ENCODE data around the gene AXIN1. TPM values are rescaled to one million over a fixed set of nuclear protein-coding genes. Genes with fewer than 3 reads are reported as not detected.

Gene AXIN1
- total RNA-seq, 1 experiment from 2014 or later: 42.0 TPM

DNA sequence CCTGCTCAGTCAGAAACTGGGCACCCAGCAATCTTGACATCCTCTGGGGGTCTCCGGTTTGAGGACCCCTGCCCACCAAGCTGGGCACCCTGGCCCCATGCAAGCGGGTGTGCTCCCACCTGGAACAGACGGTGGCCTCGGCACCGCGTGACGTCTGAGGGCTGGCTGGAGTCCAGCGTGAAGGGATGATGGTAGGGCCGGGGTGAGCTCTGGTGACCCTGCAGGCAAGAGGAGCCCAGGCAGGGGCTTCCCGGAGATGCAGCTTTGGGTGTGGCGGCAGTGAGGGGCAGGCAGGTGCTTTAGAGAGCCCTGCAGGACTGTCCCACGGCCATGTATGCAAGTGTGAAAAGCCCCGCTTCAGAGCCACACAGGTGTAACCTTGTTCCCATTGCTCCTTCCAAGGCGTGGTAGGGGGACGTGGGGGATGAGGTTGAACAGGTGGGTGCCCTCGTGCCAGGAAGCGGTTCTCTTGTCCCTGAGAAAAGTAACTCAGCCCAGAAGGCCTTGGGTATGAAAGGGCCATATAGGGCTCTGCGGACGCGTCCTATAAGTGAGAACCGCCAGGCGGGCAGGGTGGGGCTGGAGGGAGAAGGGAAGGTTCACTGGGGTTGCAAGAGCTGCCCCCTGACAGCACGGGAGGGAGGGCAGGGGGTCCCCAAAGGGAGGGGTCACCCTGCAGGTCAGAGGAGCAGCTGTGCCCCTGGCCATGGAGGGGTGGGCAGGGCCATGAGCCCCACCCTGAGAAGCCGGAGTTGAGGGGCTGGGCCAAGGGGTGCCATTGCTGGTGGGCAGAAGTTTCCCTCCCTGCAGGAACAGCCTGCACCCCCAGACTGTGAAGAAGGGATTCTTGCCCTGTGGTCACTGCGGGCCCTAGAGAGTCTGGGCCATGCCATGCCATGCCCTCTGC lies 86.0 kb downstream of the AXIN1 start:
- CTCF ChIA-PET: no interaction called here
- intact Hi-C loops (cut with micrococcal nuclease; ENCODE audit: unreplicated experiment): no loop called here

GRCh38 chr16:265711-266110 lies 86.8 kb downstream of the AXIN1 start:
- H3K9me2 ChIP-seq (ENCODE audit: insufficient read depth): no peaks in the 10 kb centered on the region
- no TSS peak for BruUV-seq (replicated peaks)
- no peaks in the 10 kb centered on the region for H3K9me3 ChIP-seq (ENCODE audit: insufficient read depth, low read depth)
- CTCF ChIA-PET: no interaction called here
- no peaks in the 10 kb centered on the region for H3F3A ChIP-seq (ENCODE audit: insufficient read depth, low read depth)
- H4K20me1 ChIP-seq (ENCODE audit: insufficient read depth): no peaks in the 10 kb centered on the region
- H3K36me3 ChIP-seq (ENCODE audit: low read depth): no peaks in the 10 kb centered on the region
- no peak overlapping the region for H3K27ac ChIP-seq
- H3K4me1 ChIP-seq (replicated peaks; ENCODE audit: insufficient read depth): no peaks in the 10 kb centered on the region
- no peaks in the 10 kb centered on the region; the same call in 1 of the 2 replicates for H3K27me3 ChIP-seq (ENCODE audit: insufficient read depth, low read depth)
- POLR2A ChIA-PET (ENCODE audit: unreplicated experiment): interaction anchor here (0.5 kb wide), 1 partner anchor 10 kb away, joined by 4 read pairs; no protein-coding TSS in a partner anchor
- no peak overlapping the region for H2AFZ ChIP-seq
- DNase-seq: no peak
- TF ChIP-seq CTCF (conservative IDR thresholded peaks at IDR 0.05) (no peak), EZH2 (IDR thresholded peaks at IDR 0.05; ENCODE audit: low read depth) (no peak)
- no peak overlapping the region for H3K4me2 ChIP-seq
- H3K4me3 ChIP-seq: no peak overlapping the region
- intact Hi-C loops (cut with micrococcal nuclease; ENCODE audit: unreplicated experiment): no loop called here
- H3K79me2 ChIP-seq (ENCODE audit: low read depth): no peaks in the 10 kb centered on the region

More for the DNA sequence above, 86.0 kb downstream of the AXIN1 start:
- H3K4me1 ChIP-seq (replicated peaks; ENCODE audit: insufficient read depth): no peaks in the 10 kb centered on the region
- peaks cover 5% of the 10 kb centered on the region; the same call in 1 of the 2 replicates for H3K27me3 ChIP-seq (ENCODE audit: insufficient read depth, low read depth)
- no peaks in the 10 kb centered on the region for H3K9me2 ChIP-seq (ENCODE audit: insufficient read depth)
- H3K4me2 ChIP-seq: no peak overlapping the region
- H4K20me1 ChIP-seq (ENCODE audit: insufficient read depth): no peaks in the 10 kb centered on the region
- no TSS peak for BruUV-seq (replicated peaks)
- H3K36me3 ChIP-seq (ENCODE audit: low read depth): no peaks in the 10 kb centered on the region
- no peak for TF ChIP-seq EZH2 (IDR thresholded peaks at IDR 0.05; ENCODE audit: low read depth)
- TF ChIP-seq CTCF (conservative IDR thresholded peaks at IDR 0.05): no peak
- no peak overlapping the region for H3K4me3 ChIP-seq
- no peak overlapping the region for H2AFZ ChIP-seq
- no peak overlapping the region for H3K27ac ChIP-seq
- DNase-seq: no peak
- H3F3A ChIP-seq (ENCODE audit: insufficient read depth, low read depth): no peaks in the 10 kb centered on the region
- no peaks in the 10 kb centered on the region for H3K79me2 ChIP-seq (ENCODE audit: low read depth)
- H3K9me3 ChIP-seq (ENCODE audit: insufficient read depth, low read depth): no peaks in the 10 kb centered on the region
- POLR2A ChIA-PET (ENCODE audit: unreplicated experiment): interaction anchor here (0.5 kb wide), 1 partner anchor 11 kb away, joined by 4 read pairs; no protein-coding TSS in a partner anchor

DNA sequence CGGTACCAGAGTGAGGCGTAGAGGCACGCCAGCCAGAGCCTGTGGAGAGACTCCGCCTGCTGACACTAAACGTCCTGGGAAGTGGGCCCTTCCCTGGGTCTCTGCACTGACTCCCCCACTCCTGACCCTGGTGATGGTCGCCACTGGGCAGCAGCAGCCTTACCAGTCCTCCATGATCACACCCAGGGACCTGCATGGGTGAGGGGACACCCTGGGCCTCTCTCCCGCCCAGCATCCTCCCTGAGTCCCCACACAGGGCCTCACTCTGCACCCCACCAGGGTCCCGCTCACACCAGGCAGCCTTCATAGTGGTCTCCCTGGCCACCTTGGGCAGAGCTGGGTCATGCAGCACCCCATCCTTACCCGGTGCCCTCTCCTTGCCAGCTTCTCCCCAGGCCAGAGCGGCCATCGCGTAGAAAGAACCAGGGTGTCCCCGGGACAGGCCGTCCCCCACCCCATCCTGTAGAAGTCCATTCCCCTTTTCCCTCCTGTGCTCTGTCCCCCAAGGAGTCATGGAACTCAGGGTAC lies 87.5 kb downstream of the AXIN1 start:
- no peaks in the 10 kb centered on the region for H3K4me1 ChIP-seq (replicated peaks; ENCODE audit: insufficient read depth)
- no TSS peak for BruUV-seq (replicated peaks)
- no peak for DNase-seq
- no peak overlapping the region for H3K4me2 ChIP-seq
- no peaks in the 10 kb centered on the region for H3K9me3 ChIP-seq (ENCODE audit: insufficient read depth, low read depth)
- intact Hi-C loops (cut with micrococcal nuclease; ENCODE audit: unreplicated experiment): no loop called here
- H3K36me3 ChIP-seq (ENCODE audit: low read depth): no peaks in the 10 kb centered on the region
- no peaks in the 10 kb centered on the region for H3F3A ChIP-seq (ENCODE audit: insufficient read depth, low read depth)
- no peaks in the 10 kb centered on the region for H4K20me1 ChIP-seq (ENCODE audit: insufficient read depth)
- H3K27ac ChIP-seq: no peak overlapping the region
- TF ChIP-seq CTCF (conservative IDR thresholded peaks at IDR 0.05) (no peak), EZH2 (IDR thresholded peaks at IDR 0.05; ENCODE audit: low read depth) (no peak)
- no peaks in the 10 kb centered on the region for H3K9me2 ChIP-seq (ENCODE audit: insufficient read depth)
- POLR2A ChIA-PET (ENCODE audit: unreplicated experiment): no interaction called here
- no peak overlapping the region for H2AFZ ChIP-seq
- H3K79me2 ChIP-seq (ENCODE audit: low read depth): no peaks in the 10 kb centered on the region
- H3K27me3 ChIP-seq (ENCODE audit: insufficient read depth, low read depth): no peaks in the 10 kb centered on the region; the same call in 1 of the 2 replicates
- CTCF ChIA-PET: no interaction called here
- H3K4me3 ChIP-seq: no peak overlapping the region

All from PC-9 (cell line).